Skin epidermis (tissue), 12 donors: ENCODE measurements around the gene ERI3.

ENCODE experiments used
- H3K27ac ChIP-seq, 21 experiments: fragments of 200-600 bp; sonication (generic) in 11 of 21; one replicate each; pipeline ENCODE4 v1.5.0; 2020; ENCODE audit warnings: mild to moderate bottlenecking in 3 of 21, inconsistent platforms in 2 of 21, moderate library complexity in 2 of 21
- H3K4me3 ChIP-seq, 7 experiments: fragments of 200-600 bp; sonication (generic) in 2 of 7; one replicate each; pipeline ENCODE4 v1.5.0; 2020; ENCODE audit warnings: inconsistent platforms in 2 of 7, mild to moderate bottlenecking in 2 of 7, moderate library complexity in 1 of 7

ERI3 gene

DNA sequence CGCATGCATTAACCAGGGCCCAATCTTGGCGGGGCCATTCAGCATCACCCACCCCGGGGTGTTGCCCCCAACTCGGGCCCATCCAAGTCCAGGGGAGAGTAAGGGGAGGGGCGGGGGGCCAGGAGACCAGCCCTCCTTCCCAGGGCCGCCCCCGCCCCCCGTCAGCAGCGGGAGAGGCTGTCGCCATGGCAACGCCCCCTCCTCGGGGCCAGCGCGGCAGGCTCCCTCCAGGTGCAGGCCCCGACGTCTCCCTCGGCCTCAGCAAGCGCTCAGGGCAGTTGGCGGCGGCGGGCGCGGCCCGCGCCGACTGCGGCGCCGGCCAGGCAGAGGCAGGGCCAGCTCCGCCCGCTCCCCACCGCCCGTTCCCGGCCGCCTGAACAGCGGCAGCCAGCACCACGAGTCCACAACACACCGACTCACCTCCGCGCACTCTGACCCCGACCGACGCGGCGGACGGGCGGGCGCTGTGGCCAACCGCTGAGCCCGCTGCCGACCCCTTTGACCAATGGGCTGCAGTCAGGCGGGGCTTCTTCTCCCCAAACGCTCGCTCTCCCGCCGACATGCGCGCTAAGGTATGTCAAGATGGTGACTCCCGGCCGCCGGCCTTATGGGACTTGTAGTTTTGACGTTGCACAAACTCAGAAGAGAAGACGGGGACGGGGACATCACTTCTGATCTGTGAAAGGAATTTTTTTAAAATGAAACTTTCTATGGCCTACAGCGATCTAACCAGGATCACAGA is at the start of gene ERI3:
Gene ERI3, minus strand, starts transcription at position 418 of the 742 bp plus-strand sequence. Its CDS starts 231 bp downstream, at position 187.
- Histone ChIP-seq H3K4me3 (peak within 1 kb of the TSS; percentile 74 to 98 (median 97)), H3K27ac (peak within 1 kb of the TSS; percentile 47 to 96 (median 85))

DNA sequence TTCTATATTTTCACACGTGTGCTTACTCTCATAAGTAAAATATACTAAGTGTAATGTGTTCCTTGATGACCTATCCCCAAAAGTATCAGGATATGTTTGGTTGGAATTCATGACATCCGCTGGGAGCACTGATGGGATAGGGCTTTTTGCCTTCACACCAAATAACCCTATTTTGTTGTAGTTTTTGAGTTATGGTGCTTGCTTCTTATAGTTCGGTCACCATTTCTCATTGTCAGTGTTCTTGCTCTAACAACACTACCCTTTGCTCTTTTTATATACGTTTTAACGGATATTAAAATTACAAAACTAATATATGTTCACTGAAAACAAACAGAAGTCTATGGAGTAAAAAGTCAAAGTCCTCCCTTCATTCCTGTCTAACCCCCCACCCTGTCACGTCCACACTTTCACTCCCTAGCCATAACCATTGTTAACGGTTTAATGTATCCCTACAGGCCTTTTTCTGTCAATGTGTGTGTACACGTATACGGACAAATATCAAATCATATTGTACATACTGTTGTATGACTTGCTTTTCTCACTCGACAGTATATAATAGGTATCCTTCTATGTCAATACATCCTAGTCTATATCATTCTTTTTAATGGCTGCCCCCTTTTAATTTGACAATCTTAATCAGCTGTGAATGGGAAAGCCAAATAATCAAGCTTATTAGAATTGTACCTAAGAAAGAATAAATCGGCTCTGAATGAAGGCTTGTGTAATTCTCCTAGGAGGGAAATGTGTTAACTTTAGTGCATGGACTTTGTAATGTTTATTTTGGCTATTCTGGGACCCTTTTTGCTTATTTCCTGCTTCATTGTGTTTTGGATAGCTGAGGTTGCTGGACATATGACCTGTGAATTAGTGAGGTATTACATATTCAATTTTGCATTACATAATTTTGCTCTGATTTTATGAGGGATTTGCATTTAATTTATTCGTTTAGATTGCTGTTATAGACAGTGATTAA is 46.5 kb upstream of the ERI3 start:
- Histone ChIP-seq H3K4me3 (no peak overlapping the region), H3K27ac (no peak overlapping the region)

DNA sequence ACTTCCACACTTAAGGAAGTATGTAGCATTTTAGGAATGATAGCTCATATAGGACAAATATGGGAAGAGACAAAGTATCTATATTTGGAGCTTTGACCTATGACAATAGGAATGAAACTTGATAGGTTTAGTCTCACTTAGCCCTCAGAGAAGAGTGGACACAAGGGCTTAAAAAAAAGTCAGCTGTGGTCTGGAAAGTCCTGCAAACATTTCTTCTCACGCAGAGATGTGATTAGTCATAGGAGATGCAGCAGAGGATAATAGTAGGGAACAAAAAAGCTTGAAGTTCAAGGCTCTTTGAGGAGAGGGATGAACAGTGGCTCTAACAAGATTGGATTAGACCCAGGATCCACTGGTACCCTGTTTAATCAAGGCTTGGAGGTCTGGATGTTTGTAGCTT is 35.2 kb upstream of the ERI3 start:
- H3K27ac ChIP-seq = no peak overlapping the region

GRCh38 chr1:44389437-44389836 is 34.4 kb upstream of the ERI3 start:
- no peak overlapping the region for H3K27ac ChIP-seq
- no peak overlapping the region for H3K4me3 ChIP-seq

More for the DNA sequence above, 35.2 kb upstream of the ERI3 start:
- no peak overlapping the region for H3K4me3 ChIP-seq

- no peak overlapping the region for H3K27ac ChIP-seq
- H3K4me3 ChIP-seq = no peak overlapping the region
Observed at GRCh38 chr1:44388551-44388950, 33.5 kb upstream of the ERI3 start.

- H3K27ac ChIP-seq = no peak overlapping the region
- H3K4me3 ChIP-seq = no peak overlapping the region
Observed at GRCh38 chr1:44380666-44381177, 25.7 kb upstream of the ERI3 start.

DNA sequence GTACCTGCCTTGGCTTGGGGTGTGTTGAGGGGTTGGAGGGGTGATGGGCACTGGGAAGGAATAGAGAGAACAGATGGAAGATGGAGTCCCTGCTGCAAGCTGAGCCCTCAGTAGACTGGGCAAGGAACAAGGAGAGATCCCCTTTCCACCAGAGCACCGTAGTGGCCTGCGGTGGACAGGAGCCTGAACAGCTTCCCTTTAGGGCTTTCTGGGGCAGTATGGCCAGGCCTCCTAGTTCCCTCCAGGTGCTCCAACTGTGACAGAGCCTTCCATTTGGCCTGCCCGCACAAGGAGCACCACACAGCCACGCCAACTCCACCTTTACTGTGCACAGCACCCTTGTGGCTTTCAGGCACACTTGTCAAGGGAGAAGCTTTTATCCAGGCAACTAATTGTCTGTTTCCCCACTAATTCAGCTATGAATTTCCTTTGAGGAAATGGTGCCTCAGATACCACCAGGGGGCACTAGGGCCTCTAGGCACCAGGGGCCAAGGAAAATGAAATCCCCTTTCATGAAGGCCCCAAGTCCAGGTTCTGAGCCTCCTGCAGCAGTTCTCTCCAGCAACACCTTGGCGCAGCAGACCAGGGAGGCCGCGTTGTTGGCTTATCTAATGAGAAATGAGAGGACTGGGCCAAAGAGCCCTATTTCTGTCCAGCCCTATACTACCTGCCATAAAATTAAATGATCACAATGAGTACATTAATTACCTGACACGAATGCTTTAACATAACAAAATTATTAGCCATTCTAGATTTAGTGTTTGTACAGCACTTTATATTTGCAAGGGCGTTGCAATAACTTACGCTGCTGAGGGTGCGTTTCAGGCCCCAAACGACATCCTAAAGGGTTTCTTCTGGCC is 23.1 kb upstream of the ERI3 start:
- no peak overlapping the region for H3K4me3 ChIP-seq
- no peak overlapping the region for H3K27ac ChIP-seq

- no peak overlapping the region for H3K27ac ChIP-seq
- H3K4me3 ChIP-seq = no peak overlapping the region
Observed at GRCh38 chr1:44375547-44375946, 20.5 kb upstream of the ERI3 start.

DNA sequence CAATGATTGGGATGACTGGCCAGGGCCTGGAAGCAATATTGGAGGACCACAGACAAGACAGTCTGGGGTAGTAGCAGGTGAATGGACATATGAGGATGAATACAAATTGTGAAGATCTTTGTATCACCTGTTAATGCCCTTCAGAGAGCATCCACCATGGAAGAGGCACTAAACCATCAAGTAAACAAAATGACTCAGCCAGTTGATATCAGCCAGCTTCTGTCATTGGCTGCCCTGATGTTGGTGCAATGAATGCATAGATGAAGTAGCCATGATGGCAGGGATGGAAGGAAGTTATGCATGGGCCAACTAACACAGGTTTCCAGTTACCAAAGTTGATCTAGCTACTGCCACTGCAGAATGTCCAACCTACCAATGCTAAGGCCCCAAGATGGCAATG is 16.1 kb upstream of the ERI3 start:
- Histone ChIP-seq H3K27ac (no peak overlapping the region), H3K4me3 (no peak overlapping the region)

DNA sequence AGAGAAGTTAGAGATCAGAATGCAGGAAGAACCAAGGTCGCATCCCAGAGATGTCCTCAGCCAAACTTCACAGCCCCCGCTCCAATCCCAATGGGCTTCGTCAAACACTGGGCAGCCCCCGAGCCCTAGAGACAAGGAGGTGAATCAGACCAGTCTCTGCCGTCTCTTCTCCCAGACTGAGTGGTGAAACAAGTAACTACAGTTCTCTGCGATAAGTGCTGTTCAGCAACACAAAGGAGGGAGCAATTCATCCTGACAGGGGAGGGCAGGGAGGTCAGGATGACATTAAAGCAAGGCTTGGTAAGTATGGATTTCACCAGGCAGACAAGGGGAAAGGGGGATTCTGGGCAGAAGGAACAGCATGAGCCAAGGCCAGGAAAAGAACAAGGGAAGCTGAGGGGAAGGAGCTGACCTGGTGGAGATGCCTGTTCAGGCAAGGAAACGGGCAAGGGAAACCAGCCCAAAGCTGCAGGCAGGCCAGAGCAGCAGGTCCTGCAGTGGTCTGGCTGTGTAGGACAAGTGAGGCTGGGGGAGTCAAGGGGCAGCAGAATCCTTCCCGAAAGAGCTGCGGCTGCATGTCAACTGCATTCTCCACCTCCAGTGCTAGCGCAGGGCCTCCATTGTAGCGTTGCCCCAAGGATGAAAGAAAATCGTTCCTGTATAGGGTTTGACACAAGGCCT is 13.6 kb upstream of the ERI3 start:
- Histone ChIP-seq H3K27ac (no peak overlapping the region), H3K4me3 (no peak overlapping the region)

DNA sequence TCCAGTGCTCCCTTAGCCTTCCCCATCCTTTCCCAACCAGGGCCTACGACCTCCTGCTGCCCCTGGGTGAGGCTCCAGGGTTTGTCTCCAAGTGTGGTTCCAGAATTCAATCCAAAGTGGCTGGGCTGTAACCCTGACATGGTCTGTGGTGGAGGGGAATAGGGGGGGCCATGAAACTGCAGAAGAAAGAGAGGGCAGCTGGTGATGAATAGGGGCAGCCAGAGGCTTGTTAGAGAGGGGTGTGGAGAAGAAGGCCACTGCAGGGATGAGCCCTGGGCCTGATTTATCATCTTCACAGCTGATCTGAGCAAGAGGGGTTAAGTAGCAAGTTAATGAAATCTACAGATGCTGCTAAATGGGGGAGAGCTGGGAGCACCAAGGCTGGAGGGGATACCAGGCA is 12.9 kb upstream of the ERI3 start:
- Histone ChIP-seq H3K4me3 (no peak overlapping the region), H3K27ac (no peak overlapping the region)

- Histone ChIP-seq H3K27ac (no peak overlapping the region), H3K4me3 (no peak overlapping the region)
Observed at GRCh38 chr1:44366371-44366975, 11.4 kb upstream of the ERI3 start.

- H3K27ac ChIP-seq = no peak overlapping the region
- H3K4me3 ChIP-seq = no peak overlapping the region
Observed at GRCh38 chr1:44361478-44361877, 6.4 kb upstream of the ERI3 start.

DNA sequence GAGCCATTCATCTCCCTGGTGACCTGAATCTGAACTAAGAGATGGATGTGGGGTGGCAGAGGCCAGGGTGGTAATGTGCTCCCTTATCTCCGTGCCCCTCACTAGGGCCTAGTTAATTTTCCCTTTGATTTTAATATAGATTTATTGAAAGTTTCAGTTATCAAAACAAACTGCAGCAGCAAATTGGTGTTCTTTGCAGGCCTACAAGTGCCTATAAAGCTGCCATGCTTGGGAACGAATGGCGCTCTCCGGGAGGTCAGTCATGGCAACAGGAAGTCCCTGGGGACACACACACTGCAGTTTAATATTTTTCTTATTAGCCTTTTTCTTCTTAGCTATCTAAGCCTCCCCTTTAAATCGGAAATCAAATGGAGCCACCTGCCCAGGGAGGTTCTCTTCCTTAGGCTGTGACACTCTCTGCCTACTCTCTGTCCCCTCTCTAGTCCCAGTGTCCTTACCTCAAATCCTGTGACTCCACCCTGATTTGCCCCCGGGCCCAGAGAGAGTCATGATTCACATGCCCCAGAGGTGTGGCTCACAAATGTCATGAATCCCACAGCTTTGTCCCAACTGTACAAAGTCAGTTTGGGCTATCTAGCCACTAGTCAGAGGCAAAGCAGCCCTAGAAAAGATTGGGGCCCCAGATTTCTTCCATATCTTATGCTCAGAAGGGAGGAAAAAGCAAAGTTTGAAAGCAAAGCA is 4.3 kb upstream of the ERI3 start:
- no peak overlapping the region for H3K4me3 ChIP-seq

GRCh38 chr1:44357710-44358109 is 2.7 kb upstream of the ERI3 start:
- H3K4me3 ChIP-seq = no peak overlapping the region
- no peak overlapping the region for H3K27ac ChIP-seq

More for the DNA sequence above, 4.3 kb upstream of the ERI3 start:
- no peak overlapping the region for H3K27ac ChIP-seq

DNA sequence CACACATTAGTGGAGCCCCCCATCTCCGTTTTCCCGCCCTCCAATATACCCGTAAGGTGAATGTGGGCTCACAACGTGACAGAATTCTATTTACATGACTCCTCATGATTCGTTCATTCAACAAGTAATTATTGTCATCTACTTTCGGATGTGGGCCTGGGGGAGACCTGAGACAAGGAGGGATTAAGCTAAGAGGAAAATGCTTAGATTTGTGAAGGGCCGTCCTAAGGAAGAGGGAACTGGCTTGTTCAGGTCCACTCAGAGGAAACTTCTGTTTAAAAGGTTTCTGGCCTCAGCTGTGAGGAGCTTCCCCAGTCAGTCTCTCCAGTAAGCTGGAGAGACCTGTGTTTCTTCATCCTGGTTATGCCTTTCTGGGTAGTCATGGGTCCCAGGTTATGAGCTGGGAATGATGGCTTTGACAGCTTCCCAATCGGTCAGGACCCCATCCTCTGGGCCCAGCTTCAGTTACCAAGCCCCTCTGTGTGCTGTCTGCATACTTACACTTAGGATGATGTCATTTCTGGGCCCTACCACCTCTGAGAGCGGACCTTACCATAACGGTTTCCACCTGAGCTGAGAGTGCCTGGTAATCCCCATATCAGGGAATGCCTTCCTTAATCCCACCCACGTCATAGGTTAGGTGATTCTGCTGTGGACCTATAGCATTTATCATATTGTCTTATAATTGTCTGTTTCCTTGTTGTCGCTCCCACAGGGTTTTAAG is 687 bp upstream of the ERI3 start:
- Histone ChIP-seq H3K27ac (peak overlapping the region in 1 of 21 experiments; percentile 87), H3K4me3 (peak overlapping the region in 4 of 7 experiments; percentile 92 to 97 (median 96))

GRCh38 chr1:44354268-44354839 is 703 bp downstream of the ERI3 start:
- Histone ChIP-seq H3K4me3 (peak overlapping the region; percentile 74 to 98 (median 97)), H3K27ac (peak overlapping the region; percentile 47 to 96 (median 85))
